GM10847 (cell line): ENCODE data around the gene ECHDC3.

Experiments
- POLR2A ChIP-seq: IDR thresholded peaks from 2 replicates; pipeline ENCODE4 v1.6.1; 2011; ENCODE audit not compliant: insufficient read length; ENCODE audit errors: extremely low read depth

ECHDC3 gene

GRCh38 chr10:11713186-11713743 lies 28.9 kb upstream of the ECHDC3 start:
- no peak for TF ChIP-seq POLR2A

GRCh38 chr10:11713963-11714362 lies 28.2 kb upstream of the ECHDC3 start:
- no peak for TF ChIP-seq POLR2A

- TF ChIP-seq POLR2A = no peak
Measured at GRCh38 chr10:11714750-11715365, 27.3 kb upstream of the ECHDC3 start.

GRCh38 chr10:11715815-11716494 lies 26.2 kb upstream of the ECHDC3 start:
- no peak for TF ChIP-seq POLR2A

GRCh38 chr10:11716686-11717085 lies 25.5 kb upstream of the ECHDC3 start:
- TF ChIP-seq POLR2A = no peak

GRCh38 chr10:11719496-11720259 lies 22.5 kb upstream of the ECHDC3 start:
- no peak for TF ChIP-seq POLR2A

- no peak for TF ChIP-seq POLR2A
Measured at GRCh38 chr10:11720260-11720741, 21.9 kb upstream of the ECHDC3 start.

- TF ChIP-seq POLR2A = no peak
Measured at GRCh38 chr10:11721806-11722205, 20.4 kb upstream of the ECHDC3 start.

GRCh38 chr10:11723359-11723758 lies 18.8 kb upstream of the ECHDC3 start:
- TF ChIP-seq POLR2A = no peak

GRCh38 chr10:11724938-11725776 lies 17.0 kb upstream of the ECHDC3 start:
- no peak for TF ChIP-seq POLR2A

- TF ChIP-seq POLR2A = no peak
Measured at GRCh38 chr10:11725912-11726311, 16.3 kb upstream of the ECHDC3 start.

GRCh38 chr10:11727563-11727962 lies 14.6 kb upstream of the ECHDC3 start:
- TF ChIP-seq POLR2A = no peak

GRCh38 chr10:11728353-11728752 lies 13.8 kb upstream of the ECHDC3 start:
- TF ChIP-seq POLR2A = no peak

GRCh38 chr10:11729790-11730315 lies 12.3 kb upstream of the ECHDC3 start:
- no peak for TF ChIP-seq POLR2A

GRCh38 chr10:11730779-11731178 lies 11.4 kb upstream of the ECHDC3 start:
- TF ChIP-seq POLR2A = no peak

GRCh38 chr10:11740907-11741306 lies 1.3 kb upstream of the ECHDC3 start:
- TF ChIP-seq POLR2A = no peak
